ENCODE data around the gene FN1. TPM values are rescaled to one million over a fixed set of nuclear protein-coding genes. Genes with fewer than 3 reads are reported as not detected.

The FN1 gene
- polyA plus RNA-seq, 2 donors, result 48.8 to 154 TPM

DNA sequence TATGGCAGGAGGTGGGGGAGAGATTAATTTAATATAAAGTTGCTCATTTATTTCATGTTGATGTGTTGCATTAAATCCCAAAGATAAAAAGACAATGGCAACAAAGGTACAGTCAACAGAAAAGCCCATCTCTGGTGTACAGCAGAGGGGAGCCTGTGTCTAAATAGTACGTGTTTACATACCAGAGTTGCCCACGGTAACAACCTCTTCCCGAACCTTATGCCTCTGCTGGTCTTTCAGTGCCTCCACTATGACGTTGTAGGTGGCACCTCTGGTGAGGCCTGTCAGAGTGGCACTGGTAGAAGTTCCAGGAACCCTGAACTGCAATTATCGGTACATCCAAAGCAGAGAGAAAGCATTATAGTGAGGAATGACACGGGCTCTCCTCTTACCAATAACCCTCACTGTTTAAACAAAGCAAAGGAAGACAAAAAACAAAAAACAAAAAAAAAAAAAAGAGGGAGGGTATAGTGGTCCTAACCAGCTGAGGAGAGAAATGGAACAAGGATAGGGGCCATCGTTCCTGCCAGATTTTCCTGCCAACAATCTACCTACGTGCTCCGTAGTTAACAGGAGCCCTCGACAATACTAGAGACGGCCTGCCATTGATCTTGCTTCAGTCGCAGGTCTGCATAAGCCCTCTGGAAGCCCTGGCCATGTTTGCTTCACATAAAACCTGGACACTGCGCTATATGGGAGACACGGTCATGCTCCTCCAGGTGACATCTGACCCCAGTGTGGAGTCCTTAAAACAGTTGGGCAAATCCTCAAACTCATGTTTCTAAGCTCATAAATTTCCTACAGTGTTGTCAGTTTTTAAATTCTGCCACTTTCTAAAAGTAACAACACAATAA, 65.5 kb downstream of the FN1 start:
- no peaks in the 10 kb centered on the region for H3K4me1 ChIP-seq (ENCODE audit: control insufficient read depth in 2 of 2, insufficient read depth in 2 of 2, low read length in 1 of 2)
- WGBS, 2 donors, result 77 to 80% methylated on average over 14 of the region's 14 CpGs
- no peak overlapping the region for H3K4me3 ChIP-seq (ENCODE audit: low read depth in 1 of 2, low read length in 2 of 2)
- H3K27me3 ChIP-seq (ENCODE audit: control insufficient read depth in 1 of 2, insufficient read depth in 2 of 2, low read length in 2 of 2), result no peaks in the 10 kb centered on the region
- H3K36me3 ChIP-seq (ENCODE audit: control insufficient read depth in 2 of 2, insufficient read depth in 2 of 2, low read length in 1 of 2), result peaks cover 0 to 2% of the 10 kb centered on the region in 2 donors
- H3K27ac ChIP-seq (ENCODE audit: low read depth in 2 of 2, low read length in 1 of 2), result peak overlapping the region in 1 of 2 donors; percentile 28
- no peaks in the 10 kb centered on the region for H3K9me3 ChIP-seq (ENCODE audit: control insufficient read depth in 2 of 2, insufficient read depth in 1 of 2, low read depth in 1 of 2, low read length in 1 of 2)

DNA sequence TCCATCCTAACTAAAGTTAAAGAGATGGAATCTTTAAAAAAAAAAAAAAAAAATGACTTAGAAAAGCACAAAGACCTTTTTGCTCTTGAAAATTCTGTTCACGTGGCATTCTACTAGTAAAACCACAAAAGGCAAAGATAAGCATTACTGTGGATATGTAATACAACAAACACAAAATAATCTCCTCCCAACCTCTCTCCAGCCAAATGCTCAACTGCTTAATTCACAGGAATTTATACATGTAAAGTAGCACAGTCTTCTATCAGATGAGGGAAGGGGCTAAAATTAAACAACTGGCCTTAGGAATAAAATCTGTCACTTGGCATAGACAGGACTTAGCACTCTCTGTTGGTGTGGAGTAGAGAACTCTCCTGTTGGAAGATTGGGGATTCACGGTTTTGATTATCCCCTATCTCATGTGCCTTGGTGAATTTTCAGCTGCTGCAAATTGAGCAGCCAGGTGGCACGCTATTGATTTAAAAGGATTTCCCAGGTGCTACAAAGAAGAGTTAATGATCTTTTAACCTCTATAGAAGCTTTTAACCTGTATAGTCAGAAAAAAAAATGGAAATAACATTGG, 66.6 kb downstream of the FN1 start:
- 80 to 82% methylated on average over 3 of the region's 3 CpGs for WGBS, 2 donors
- peaks cover 0 to 2% of the 10 kb centered on the region in 2 donors for H3K36me3 ChIP-seq (ENCODE audit: control insufficient read depth in 2 of 2, insufficient read depth in 2 of 2, low read length in 1 of 2)

DNA sequence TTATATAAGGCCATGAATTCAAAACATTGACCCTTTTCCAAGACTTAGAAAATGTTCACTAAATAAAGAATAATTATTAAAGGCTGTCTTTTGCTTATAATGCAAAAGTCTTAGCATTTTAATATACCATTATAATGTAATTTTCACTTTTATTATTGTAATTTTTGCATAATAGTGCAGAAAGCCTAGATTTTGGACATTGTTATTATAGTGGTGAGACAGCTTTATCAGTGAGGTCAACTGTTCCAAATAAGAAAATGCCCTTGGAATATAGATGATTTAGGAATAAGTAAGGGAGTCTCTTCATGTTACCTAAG, 67.4 kb downstream of the FN1 start:
- no peak overlapping the region for H3K4me3 ChIP-seq (ENCODE audit: low read depth in 1 of 2, low read length in 2 of 2)
- H3K27me3 ChIP-seq (ENCODE audit: control insufficient read depth in 1 of 2, insufficient read depth in 2 of 2, low read length in 2 of 2), result no peaks in the 10 kb centered on the region
- H3K9me3 ChIP-seq (ENCODE audit: control insufficient read depth in 2 of 2, insufficient read depth in 1 of 2, low read depth in 1 of 2, low read length in 1 of 2), result no peaks in the 10 kb centered on the region
- H3K27ac ChIP-seq (ENCODE audit: low read depth in 2 of 2, low read length in 1 of 2), result no peak overlapping the region
- no peaks in the 10 kb centered on the region for H3K4me1 ChIP-seq (ENCODE audit: control insufficient read depth in 2 of 2, insufficient read depth in 2 of 2, low read length in 1 of 2)
- peaks cover 0 to 2% of the 10 kb centered on the region in 2 donors for H3K36me3 ChIP-seq (ENCODE audit: control insufficient read depth in 2 of 2, insufficient read depth in 2 of 2, low read length in 1 of 2)

More for the DNA sequence above, 66.6 kb downstream of the FN1 start:
- H3K27ac ChIP-seq (ENCODE audit: low read depth in 2 of 2, low read length in 1 of 2), result no peak overlapping the region
- no peak overlapping the region for H3K4me3 ChIP-seq (ENCODE audit: low read depth in 1 of 2, low read length in 2 of 2)
- H3K9me3 ChIP-seq (ENCODE audit: control insufficient read depth in 2 of 2, insufficient read depth in 1 of 2, low read depth in 1 of 2, low read length in 1 of 2), result no peaks in the 10 kb centered on the region
- no peaks in the 10 kb centered on the region for H3K27me3 ChIP-seq (ENCODE audit: control insufficient read depth in 1 of 2, insufficient read depth in 2 of 2, low read length in 2 of 2)
- no peaks in the 10 kb centered on the region for H3K4me1 ChIP-seq (ENCODE audit: control insufficient read depth in 2 of 2, insufficient read depth in 2 of 2, low read length in 1 of 2)

- no peak overlapping the region for H3K27ac ChIP-seq (ENCODE audit: low read depth in 2 of 2, low read length in 1 of 2)
- no peaks in the 10 kb centered on the region for H3K4me1 ChIP-seq (ENCODE audit: control insufficient read depth in 2 of 2, insufficient read depth in 2 of 2, low read length in 1 of 2)
- H3K36me3 ChIP-seq (ENCODE audit: control insufficient read depth in 2 of 2, insufficient read depth in 2 of 2, low read length in 1 of 2), result peaks cover 0 to 2% of the 10 kb centered on the region in 2 donors
- H3K27me3 ChIP-seq (ENCODE audit: control insufficient read depth in 1 of 2, insufficient read depth in 2 of 2, low read length in 2 of 2), result no peaks in the 10 kb centered on the region
- 87 to 90% methylated on average over 11 of the region's 11 CpGs for WGBS, 2 donors
- H3K9me3 ChIP-seq (ENCODE audit: control insufficient read depth in 2 of 2, insufficient read depth in 1 of 2, low read depth in 1 of 2, low read length in 1 of 2), result no peaks in the 10 kb centered on the region
- no peak overlapping the region for H3K4me3 ChIP-seq (ENCODE audit: low read depth in 1 of 2, low read length in 2 of 2)
Observed at GRCh38 chr2:215367662-215368492, 68.0 kb downstream of the FN1 start.

GRCh38 chr2:215366440-215367032, 69.3 kb downstream of the FN1 start:
- no peaks in the 10 kb centered on the region for H3K27me3 ChIP-seq (ENCODE audit: control insufficient read depth in 1 of 2, insufficient read depth in 2 of 2, low read length in 2 of 2)
- no peaks in the 10 kb centered on the region for H3K4me1 ChIP-seq (ENCODE audit: control insufficient read depth in 2 of 2, insufficient read depth in 2 of 2, low read length in 1 of 2)
- H3K27ac ChIP-seq (ENCODE audit: low read depth in 2 of 2, low read length in 1 of 2), result no peak overlapping the region
- no peak overlapping the region for H3K4me3 ChIP-seq (ENCODE audit: low read depth in 1 of 2, low read length in 2 of 2)
- H3K9me3 ChIP-seq (ENCODE audit: control insufficient read depth in 2 of 2, insufficient read depth in 1 of 2, low read depth in 1 of 2, low read length in 1 of 2), result no peaks in the 10 kb centered on the region
- WGBS, 2 donors, result 81 to 88% methylated on average over 4 of the region's 4 CpGs
- H3K36me3 ChIP-seq (ENCODE audit: control insufficient read depth in 2 of 2, insufficient read depth in 2 of 2, low read length in 1 of 2), result peaks cover 0 to 4% of the 10 kb centered on the region in 2 donors

GRCh38 chr2:215365184-215365658, 70.6 kb downstream of the FN1 start:
- Histone ChIP-seq H3K36me3 (ENCODE audit: control insufficient read depth in 2 of 2, insufficient read depth in 2 of 2, low read length in 1 of 2) (peaks cover 0 to 4% of the 10 kb centered on the region in 2 donors), H3K4me3 (ENCODE audit: low read depth in 1 of 2, low read length in 2 of 2) (no peak overlapping the region), H3K4me1 (ENCODE audit: control insufficient read depth in 2 of 2, insufficient read depth in 2 of 2, low read length in 1 of 2) (no peaks in the 10 kb centered on the region), H3K27ac (ENCODE audit: low read depth in 2 of 2, low read length in 1 of 2) (no peak overlapping the region), H3K27me3 (ENCODE audit: control insufficient read depth in 1 of 2, insufficient read depth in 2 of 2, low read length in 2 of 2) (no peaks in the 10 kb centered on the region), H3K9me3 (ENCODE audit: control insufficient read depth in 2 of 2, insufficient read depth in 1 of 2, low read depth in 1 of 2, low read length in 1 of 2) (no peaks in the 10 kb centered on the region)
- WGBS, 2 donors, result 86 to 87% methylated on average over 4 of the region's 4 CpGs

DNA sequence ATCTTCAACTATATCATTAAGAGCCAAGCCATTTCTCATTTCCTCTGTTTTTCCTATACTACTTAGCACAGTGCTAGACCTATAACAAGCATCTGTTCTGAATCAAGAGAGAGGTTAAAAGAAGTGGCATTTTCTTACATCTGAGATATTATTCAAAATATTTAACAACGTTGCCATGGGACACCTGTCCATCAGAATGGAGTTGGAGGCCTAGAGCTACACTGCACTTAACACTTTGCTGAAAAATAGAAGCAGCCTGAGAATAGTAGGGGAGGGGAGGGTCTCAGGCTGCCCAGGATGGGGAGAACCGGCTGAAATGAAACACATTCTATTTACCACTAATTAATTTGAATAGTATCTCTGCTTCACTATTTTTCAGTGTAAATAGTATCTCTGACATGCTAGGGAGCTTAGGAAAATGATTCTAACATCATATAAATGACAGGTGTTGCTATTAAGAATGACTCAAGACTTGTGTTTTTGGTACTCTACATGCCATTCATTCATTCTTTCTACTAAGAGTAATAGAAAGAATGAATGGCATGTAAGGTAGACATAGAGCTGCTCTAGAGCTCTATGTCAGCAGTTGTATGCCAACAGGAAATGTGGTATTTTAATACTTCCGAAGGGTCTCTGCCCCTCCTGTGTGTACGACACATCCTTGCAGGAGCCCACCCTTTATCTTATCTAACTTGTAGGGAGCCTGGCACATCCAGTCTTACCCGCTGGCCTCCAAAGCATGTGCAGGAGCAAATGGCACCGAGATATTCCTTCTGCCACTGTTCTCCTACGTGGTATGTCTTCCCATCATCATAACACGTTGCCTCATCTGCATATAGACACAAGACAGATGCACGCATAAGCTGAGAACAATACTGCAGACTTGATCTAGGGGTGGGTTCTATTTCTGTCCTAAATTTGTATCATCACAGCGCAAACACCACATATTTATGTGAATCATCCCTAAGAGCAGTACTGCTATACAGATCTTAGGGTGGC, 71.4 kb downstream of the FN1 start:
- Histone ChIP-seq H3K36me3 (ENCODE audit: control insufficient read depth in 2 of 2, insufficient read depth in 2 of 2, low read length in 1 of 2) (peaks cover 0 to 4% of the 10 kb centered on the region in 2 donors), H3K4me3 (ENCODE audit: low read depth in 1 of 2, low read length in 2 of 2) (no peak overlapping the region), H3K27ac (ENCODE audit: low read depth in 2 of 2, low read length in 1 of 2) (no peak overlapping the region), H3K4me1 (ENCODE audit: control insufficient read depth in 2 of 2, insufficient read depth in 2 of 2, low read length in 1 of 2) (no peaks in the 10 kb centered on the region), H3K9me3 (ENCODE audit: control insufficient read depth in 2 of 2, insufficient read depth in 1 of 2, low read depth in 1 of 2, low read length in 1 of 2) (no peaks in the 10 kb centered on the region), H3K27me3 (ENCODE audit: control insufficient read depth in 1 of 2, insufficient read depth in 2 of 2, low read length in 2 of 2) (no peaks in the 10 kb centered on the region)
- 88 to 90% methylated on average over 10 of the region's 10 CpGs for WGBS, 2 donors

GRCh38 chr2:215363461-215364156, 72.3 kb downstream of the FN1 start:
- H3K9me3 ChIP-seq (ENCODE audit: control insufficient read depth in 2 of 2, insufficient read depth in 1 of 2, low read depth in 1 of 2, low read length in 1 of 2), result no peaks in the 10 kb centered on the region
- H3K27me3 ChIP-seq (ENCODE audit: control insufficient read depth in 1 of 2, insufficient read depth in 2 of 2, low read length in 2 of 2), result no peaks in the 10 kb centered on the region
- WGBS, 2 donors, result 69 to 77% methylated on average over 2 of the region's 2 CpGs
- no peak overlapping the region for H3K4me3 ChIP-seq (ENCODE audit: low read depth in 1 of 2, low read length in 2 of 2)
- H3K36me3 ChIP-seq (ENCODE audit: control insufficient read depth in 2 of 2, insufficient read depth in 2 of 2, low read length in 1 of 2), result peaks cover 0 to 4% of the 10 kb centered on the region in 2 donors
- no peaks in the 10 kb centered on the region for H3K4me1 ChIP-seq (ENCODE audit: control insufficient read depth in 2 of 2, insufficient read depth in 2 of 2, low read length in 1 of 2)
- no peak overlapping the region for H3K27ac ChIP-seq (ENCODE audit: low read depth in 2 of 2, low read length in 1 of 2)

All from esophagus (tissue), 2 donors.